Mesothelial cell of epicardium (in vitro differentiated cells): ENCODE measurements around the gene RALGAPB. TPM values are rescaled to one million over a fixed set of nuclear protein-coding genes. Genes with fewer than 3 reads are reported as not detected.
"Not testable (repeated sequence)": the region's sequence is repeated elsewhere in the genome, so short reads cannot be mapped to it uniquely, and the experiment has no call there.

Experiments used
- DNase-seq, 2 experiments: peaks; one replicate each; pipeline ENCODE4 v3.0.0; 2021; ENCODE audit warnings: low spot score in 2 of 2; ENCODE audit not compliant: unreplicated experiment in 2 of 2
- H3K27ac Mint-ChIP-seq: 2 replicates; pipeline ENCODE4 v1.8.0; 2021; ENCODE audit warnings: mixed read lengths
- H3K27me3 Mint-ChIP-seq: 2 replicates; pipeline ENCODE4 v1.8.0; 2021; ENCODE audit warnings: low read depth, mixed read lengths
- H3K36me3 Mint-ChIP-seq: 2 replicates; pipeline ENCODE4 v1.8.0; 2021; ENCODE audit warnings: mixed read lengths
- H3K4me1 Mint-ChIP-seq: 2 replicates; pipeline ENCODE4 v1.8.0; 2021; ENCODE audit warnings: mixed read lengths
- H3K4me3 Mint-ChIP-seq: 2 replicates; pipeline ENCODE4 v1.8.0; 2021; ENCODE audit warnings: mild to moderate bottlenecking, moderate library complexity, mixed read lengths
- H3K9me3 Mint-ChIP-seq: 2 replicates; pipeline ENCODE4 v1.8.0; 2021; ENCODE audit warnings: mixed read lengths
- total RNA-seq: library from RNA; stranded (reverse); gene quantifications from 3 replicates; pipeline ENCODE4 v1.2.1, GENCODE V29; 2021
- TF ChIP-seq, protein P1 (sequence below): fragments of 200-600 bp; sonication (generic); IDR thresholded peaks from one replicate; pipeline ENCODE4 v1.5.0; 2021; ENCODE audit warnings: antibody characterized with exemption; ENCODE audit not compliant: unreplicated experiment

The RALGAPB gene
- total RNA-seq, 1 donor from 2014 or later: 43.5 TPM

DNA sequence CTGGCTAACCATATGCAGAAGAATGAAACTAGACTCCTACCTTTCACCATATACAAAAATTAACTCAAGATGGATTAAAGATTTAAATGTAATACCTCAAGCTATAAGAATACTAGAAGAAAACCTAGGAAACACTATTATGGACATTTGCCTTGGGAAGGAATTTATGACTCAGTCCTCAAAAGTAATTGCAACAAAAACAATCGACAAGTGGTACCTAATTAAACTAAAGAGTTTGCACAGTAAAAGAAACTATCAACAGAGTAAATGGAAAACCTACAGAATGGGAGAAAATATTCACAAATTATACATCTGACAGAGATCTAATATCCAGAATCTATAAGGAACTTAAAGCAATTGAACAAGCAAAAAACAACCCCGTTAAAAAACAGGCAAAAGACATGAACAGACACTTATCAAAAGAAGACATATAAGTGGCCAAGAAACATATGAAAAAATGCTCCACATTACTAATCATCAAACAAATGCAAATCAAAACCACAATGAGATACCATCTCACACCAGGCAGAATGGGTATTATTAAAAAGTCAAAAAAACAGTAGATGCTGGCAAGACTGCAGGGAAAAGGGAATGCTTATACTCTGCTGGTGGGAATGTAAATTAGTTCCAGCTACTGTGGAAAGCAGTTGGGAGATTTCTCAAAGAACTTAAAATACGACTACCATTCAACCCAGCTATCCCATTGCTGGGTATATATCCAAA is 31.9 kb downstream of the RALGAPB start:
- H3K27me3 Mint-ChIP-seq: no peaks in the 10 kb centered on the region
- TF ChIP-seq, protein P1, sequence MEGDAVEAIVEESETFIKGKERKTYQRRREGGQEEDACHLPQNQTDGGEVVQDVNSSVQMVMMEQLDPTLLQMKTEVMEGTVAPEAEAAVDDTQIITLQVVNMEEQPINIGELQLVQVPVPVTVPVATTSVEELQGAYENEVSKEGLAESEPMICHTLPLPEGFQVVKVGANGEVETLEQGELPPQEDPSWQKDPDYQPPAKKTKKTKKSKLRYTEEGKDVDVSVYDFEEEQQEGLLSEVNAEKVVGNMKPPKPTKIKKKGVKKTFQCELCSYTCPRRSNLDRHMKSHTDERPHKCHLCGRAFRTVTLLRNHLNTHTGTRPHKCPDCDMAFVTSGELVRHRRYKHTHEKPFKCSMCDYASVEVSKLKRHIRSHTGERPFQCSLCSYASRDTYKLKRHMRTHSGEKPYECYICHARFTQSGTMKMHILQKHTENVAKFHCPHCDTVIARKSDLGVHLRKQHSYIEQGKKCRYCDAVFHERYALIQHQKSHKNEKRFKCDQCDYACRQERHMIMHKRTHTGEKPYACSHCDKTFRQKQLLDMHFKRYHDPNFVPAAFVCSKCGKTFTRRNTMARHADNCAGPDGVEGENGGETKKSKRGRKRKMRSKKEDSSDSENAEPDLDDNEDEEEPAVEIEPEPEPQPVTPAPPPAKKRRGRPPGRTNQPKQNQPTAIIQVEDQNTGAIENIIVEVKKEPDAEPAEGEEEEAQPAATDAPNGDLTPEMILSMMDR: no peak
- H3K4me1 Mint-ChIP-seq: no peaks in the 10 kb centered on the region
- no peak overlapping the region for H3K4me3 Mint-ChIP-seq
- no peak overlapping the region for H3K27ac Mint-ChIP-seq
- peaks cover 40% of the 10 kb centered on the region for H3K36me3 Mint-ChIP-seq
- H3K9me3 Mint-ChIP-seq: peaks cover 7% of the 10 kb centered on the region
- DNase-seq: no peak

DNA sequence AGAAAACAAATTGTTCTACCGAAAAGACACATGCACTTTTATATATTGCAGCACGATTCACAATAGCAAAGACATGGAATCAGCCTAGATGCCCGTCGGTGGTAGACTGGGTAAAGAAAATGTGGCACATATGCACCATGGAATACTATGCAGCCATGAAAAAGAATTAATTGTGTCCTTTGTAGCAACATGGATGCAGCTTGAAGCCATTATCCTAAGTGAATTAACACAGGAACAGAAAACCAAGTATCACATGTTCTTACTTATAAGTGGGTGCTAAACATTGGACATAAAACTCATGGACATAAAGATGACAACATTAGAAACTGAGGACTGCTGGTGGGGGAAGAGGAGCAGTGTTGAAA is 32.4 kb downstream of the RALGAPB start:
- peaks cover 42% of the 10 kb centered on the region for H3K36me3 Mint-ChIP-seq
- TF ChIP-seq, protein P1: no peak
- H3K9me3 Mint-ChIP-seq: peaks cover 7% of the 10 kb centered on the region
- H3K27ac Mint-ChIP-seq: no peak overlapping the region
- H3K4me3 Mint-ChIP-seq: no peak overlapping the region
- H3K27me3 Mint-ChIP-seq: no peaks in the 10 kb centered on the region
- no peak for DNase-seq
- no peaks in the 10 kb centered on the region for H3K4me1 Mint-ChIP-seq

DNA sequence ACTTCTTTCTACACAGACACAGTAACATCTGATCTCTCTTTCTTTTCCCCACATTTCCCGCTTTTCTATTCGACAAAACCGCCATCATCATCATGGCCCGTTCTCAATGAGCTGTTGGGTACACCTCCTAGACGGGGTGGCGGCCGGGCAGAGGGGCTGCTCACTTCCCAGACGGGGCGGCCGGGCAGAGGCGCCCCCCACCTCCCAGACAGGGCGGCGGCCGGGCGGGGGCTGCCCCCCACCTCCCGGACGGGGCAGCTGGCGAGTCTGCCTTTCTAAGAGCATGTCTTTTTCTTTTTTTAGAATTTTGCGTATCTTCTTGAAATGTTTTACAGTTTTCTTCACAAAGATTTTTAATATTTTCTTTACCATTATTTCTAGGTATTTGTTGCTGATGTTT is 39.1 kb downstream of the RALGAPB start:
- H3K36me3 Mint-ChIP-seq: peaks cover 32% of the 10 kb centered on the region
- H3K27ac Mint-ChIP-seq, H3K4me3 Mint-ChIP-seq, H3K9me3 Mint-ChIP-seq, DNase-seq, H3K27me3 Mint-ChIP-seq, H3K4me1 Mint-ChIP-seq: not testable (repeated sequence)

DNA sequence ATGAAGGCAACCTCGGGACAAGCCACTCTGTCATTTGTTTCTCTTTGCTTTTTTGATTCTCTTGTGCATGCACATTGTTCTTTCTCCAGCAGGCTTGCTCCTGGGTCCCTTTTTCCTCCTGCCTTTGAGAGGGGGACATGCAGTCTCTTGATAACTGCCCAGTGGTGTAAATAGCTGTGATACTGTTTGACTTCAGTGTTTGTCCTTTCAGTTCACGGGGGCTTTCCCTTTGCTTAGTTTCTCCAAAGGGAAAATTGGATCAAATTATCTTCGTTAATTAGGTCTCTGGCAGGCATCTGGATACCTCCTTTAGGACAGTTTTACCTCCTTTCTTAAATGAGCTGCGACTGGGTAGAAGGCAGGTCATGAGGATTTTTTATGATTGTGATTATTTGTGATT is 41.5 kb downstream of the RALGAPB start:
- Mint-ChIP-seq H3K36me3 (peaks cover 40% of the 10 kb centered on the region), H3K27me3 (no peaks in the 10 kb centered on the region), H3K4me1 (peaks cover 8% of the 10 kb centered on the region), H3K9me3 (no peaks in the 10 kb centered on the region), H3K4me3 (no peak overlapping the region), H3K27ac (peak overlapping the region; percentile 15)
- DNase-seq: no peak
- TF ChIP-seq, protein P1: no peak

DNA sequence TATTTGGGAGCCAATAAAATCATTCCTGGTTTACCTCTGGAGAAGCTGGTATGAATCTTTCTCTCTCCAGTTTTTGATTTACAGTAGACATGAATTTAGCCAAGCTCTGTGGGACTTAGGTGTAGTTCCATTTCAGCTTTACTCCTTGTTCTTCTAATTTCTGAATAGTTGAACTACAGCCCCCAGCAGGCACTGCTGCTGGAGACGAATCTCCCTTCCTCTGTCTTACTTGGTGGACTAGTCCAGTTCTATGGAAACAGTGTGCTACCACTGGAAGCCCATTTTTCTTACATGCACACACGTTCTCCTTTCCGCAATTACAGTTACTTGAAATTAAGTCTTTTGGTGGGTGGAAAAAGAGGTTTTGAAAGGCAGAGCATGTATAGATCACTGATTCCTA is 42.3 kb downstream of the RALGAPB start:
- peaks cover 32% of the 10 kb centered on the region for H3K36me3 Mint-ChIP-seq
- DNase-seq: no peak

DNA sequence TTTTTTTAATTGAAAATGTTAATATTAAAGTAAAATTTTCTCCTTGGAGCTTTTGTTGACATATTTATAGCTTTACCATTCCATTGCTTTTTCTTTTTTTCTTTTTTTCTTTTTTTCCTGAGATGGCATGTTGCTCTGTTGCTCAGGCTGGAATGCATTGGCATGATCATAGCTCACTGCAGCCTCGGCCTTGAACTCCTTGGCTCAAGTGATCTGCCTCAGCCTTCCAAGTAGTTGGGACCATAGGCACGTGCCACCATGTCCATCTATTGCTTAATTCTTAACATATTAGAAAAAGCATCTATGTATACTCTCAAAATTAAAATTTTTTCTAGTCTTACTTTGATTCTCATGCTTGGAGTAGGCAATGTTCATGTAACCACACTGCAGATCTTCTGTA is 43.0 kb downstream of the RALGAPB start:
- peaks cover 30% of the 10 kb centered on the region for H3K36me3 Mint-ChIP-seq
- TF ChIP-seq, protein P1: no peak
- H3K4me3 Mint-ChIP-seq: no peak overlapping the region
- H3K9me3 Mint-ChIP-seq: no peaks in the 10 kb centered on the region
- DNase-seq: no peak
- no peak overlapping the region for H3K27ac Mint-ChIP-seq
- H3K4me1 Mint-ChIP-seq: peaks cover 17% of the 10 kb centered on the region
- no peaks in the 10 kb centered on the region for H3K27me3 Mint-ChIP-seq

More for the DNA sequence above, 42.3 kb downstream of the RALGAPB start:
- Mint-ChIP-seq H3K27me3 (no peaks in the 10 kb centered on the region), H3K4me1 (peaks cover 14% of the 10 kb centered on the region), H3K27ac (no peak overlapping the region), H3K4me3 (no peak overlapping the region), H3K9me3 (no peaks in the 10 kb centered on the region)
- TF ChIP-seq, protein P1: no peak
